Stimulated activated CD8-positive, alpha-beta memory T cell treated with anti-CD3 and anti-CD28 coated beads, Interleukin-15, amount 100 ng/mL, for 24 hours (primary cell): Measurements from ENCODE around the gene TGFA.

ENCODE experiments used
- DNase-seq: peaks from one replicate; pipeline ENCODE4 v3.0.0-alpha.2; 2020; ENCODE audit warnings: low read depth

Gene TGFA

DNA sequence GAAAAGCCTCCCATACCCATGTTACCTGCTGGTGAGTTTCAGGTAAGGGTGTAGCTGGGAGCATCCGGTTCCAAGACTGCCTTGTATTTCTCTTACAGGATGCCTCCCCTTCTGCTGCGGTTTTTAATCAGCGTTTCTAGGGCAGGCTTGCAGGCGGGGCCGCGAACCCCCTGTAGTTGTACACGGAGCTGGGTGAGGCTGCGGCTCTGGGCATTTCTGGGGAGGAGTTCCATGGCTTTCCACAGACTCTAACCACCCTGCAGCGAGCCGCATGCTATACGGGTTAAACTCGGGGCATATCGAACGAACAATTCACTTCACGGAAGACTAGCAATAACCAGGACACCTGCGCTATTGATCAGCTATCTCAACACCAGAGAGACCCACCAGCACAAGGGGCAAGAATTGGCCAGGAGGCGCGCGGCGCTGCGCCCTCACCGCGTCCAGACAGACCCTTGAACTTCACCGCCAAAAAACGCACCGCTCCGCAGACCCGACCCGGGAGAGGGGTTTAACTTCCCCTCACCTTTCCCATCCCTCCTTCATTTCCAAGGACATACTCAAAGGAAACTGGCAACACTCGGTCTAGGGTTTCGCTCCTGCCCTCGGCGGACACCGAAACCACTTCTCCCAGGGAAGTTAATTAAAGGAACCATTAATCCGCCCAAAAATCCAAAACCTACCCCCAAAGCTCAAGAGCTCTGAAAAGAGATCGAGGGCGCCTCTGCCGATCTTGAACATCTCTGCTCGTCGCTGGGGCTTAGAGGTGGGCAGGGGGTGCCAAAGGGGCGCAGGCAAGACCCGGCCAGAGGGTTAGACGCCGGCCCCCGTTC lies 909 bp downstream of the TGFA start:
- no peak for DNase-seq

DNA sequence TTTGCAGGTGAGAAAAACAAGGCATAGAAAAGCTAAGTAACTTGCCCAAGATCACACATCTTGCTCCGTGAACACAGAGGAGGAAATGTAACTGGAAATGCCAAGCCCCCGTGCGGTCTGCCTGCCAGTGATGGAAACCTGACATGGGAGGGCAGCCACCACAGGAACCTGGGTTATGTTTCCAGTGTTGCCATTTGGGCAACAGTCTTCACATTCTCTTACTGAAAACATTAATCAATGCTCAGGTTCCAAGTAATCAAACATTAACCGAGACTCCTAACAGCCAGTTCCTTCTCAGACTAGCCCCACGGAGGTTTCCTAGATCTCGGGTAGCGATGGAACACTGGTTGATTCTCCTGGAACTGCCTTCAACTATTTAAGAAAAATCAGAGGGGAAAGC lies 2.5 kb downstream of the TGFA start:
- DNase-seq: no peak

DNA sequence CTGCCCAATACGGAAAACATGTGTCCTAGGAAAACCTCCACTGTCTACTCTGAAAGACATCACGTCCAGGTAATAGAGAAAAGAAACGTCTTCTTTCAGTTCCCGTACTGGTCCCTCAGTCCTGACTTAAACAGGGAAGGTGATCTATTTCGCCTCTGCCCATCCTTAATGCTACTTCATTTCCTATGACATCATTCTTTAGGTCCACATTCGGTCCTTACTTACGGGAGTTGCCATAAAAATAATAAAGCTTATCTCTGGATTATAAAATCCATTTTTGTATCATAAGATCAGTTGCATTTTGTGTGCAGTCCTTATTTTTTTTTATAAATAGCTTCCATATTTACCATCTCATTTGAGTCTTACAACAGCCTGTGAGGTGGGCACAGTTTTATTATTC lies 3.7 kb downstream of the TGFA start:
- DNase-seq: no peak

DNA sequence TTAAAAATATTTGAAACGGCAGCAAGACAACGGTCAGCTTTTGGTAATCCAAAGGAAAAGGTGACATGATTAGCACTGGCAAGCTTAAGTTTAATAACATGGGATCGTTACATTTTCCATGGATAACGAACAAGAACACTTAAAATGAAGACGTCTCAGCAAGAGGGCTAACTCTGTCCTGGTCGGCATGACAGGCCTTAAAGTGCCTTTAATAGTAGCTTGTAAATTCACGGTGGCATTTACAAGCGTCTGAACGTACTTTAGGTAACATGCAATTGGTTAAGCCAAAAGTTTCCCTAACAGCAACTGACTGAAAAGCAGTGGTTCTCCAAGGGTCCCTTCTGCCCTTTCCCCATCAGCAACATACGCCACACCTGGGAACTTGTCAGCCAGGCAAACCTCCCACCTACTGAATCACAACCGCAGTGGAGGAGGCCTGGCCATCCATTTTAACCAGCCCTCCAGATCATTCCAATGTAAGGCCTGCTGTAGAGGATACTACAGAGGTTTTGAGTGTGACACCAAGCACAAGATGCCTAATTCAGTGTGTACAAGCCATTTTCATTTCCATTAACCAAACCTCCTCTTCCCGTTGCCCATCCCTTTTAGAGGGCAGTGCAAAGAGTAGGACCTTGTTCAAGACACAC lies 4.4 kb downstream of the TGFA start:
- no peak for DNase-seq

DNA sequence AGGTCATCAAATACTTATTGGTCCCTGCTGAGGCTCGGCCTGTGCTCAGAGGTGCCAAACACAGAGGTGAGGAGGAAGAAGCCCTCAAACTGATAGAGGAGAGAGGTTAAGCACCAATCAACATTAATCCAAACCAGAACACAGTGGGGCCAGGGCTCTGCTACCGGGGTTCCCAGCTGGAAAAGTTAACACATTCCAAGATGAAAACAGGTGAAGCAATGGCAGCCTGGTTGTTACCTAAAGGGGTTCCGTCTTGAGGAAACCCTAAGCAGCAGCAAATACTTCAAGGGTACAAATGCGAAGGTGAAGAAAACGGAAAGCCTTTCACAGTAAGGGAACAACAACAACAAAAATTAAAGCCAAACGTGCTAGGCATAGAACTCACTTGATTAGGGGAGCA lies 5.4 kb downstream of the TGFA start:
- DNase-seq: no peak

DNA sequence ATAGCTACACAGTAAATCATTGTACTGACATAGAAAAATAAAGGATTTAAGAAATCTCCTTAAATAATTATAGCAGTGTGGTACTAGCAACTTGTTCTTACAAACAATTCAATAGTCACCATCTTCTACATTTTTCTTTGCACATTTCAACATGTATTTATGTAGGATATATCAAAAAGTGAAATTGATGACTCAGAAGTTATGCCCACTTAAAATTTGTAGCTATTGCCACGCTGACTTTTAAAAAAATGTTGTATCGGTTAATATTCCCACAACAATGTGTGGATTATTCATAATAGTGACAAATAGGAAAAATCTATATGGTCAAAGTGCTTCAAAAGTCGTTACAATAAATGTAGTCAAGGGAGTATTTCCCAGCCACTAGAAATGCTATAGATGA lies 6.7 kb downstream of the TGFA start:
- no peak for DNase-seq

DNA sequence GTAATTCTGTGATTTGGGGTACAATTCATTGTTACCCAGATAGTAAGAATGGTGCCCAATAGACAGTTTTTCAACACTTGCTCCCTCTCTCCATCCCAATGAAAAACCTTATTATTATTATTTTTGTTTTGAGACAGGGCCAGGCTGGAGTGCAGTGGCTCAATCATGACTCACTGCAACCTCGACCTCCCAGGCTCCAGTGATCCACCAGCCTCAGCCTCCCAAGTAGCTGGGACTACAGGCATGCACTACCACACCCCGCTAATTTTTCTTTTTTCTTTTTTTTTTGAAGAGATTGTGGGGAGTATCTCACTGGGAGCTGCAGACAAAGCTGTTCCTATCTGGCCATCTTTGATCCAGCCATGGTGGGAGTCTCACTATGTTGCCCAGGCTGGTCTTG lies 7.2 kb downstream of the TGFA start:
- no peak for DNase-seq

DNA sequence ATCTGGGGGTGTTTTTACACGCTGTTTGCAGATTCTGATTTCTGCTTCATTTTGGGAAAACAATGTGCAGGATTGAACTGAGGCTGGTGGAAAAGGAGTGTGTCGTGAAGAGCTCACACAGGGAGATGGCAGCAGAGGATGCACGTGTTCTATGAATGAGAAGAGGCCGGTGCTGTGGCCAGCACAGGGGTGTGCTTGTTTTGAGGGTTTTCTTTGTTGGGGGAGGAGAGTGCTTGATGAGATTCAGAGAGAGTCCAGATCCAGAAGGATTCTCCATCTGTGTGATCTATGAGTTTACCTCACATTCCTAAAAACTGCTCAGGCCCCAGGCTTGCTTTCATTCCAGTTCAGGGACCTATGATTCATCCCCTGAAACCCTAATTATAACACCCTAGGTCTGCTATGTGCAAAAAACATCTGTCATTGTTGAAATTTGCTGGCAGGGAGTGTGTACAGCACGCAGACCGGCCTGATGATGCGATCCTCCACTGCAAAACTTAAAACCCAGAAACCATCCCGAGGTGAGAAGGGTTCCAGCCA lies 12.1 kb downstream of the TGFA start:
- DNase-seq: no peak

DNA sequence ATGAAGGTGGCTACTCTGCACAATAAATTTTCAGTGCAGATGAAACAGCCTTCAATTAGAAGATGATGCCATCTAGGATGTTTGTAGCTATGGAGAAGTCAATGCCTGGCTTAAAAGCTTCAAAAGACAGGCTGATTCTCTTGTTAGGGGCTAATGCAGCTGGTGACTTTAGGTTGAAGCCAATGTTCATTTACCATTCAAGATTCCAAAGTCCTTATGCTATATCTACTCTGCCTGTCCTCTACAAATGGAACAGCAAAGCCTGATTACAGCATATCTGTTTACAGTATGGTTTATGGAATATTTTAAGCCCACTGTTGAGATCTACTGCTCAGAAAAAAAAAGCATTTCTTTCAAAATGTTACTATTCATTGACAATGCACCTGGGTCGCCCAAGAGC lies 15.8 kb downstream of the TGFA start:
- no peak for DNase-seq

DNA sequence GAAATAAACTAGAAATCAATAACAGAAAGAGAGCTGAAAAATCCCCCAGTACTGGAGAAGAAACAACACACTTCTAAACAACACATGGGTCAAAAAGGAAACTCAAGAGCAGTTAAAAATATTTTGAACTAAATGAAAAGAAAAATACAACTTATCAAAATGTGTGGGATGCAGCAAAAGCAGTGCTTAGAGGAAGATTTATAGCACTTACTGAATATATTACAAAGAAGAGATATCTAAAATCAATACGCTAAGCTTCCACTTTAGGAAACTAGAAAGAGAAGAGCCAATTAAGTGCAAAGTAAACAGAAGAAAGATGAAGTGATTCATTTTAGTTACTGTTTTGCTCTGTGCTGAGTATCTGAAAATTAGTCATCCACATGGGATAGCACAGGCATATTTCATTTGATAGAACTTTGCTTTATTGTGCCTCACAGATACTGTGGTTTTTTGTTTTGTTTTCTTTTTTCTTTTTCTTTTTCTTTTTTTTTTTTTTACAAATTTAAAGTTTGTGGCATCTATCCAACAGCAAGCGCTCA lies 17.0 kb downstream of the TGFA start:
- DNase-seq: no peak

DNA sequence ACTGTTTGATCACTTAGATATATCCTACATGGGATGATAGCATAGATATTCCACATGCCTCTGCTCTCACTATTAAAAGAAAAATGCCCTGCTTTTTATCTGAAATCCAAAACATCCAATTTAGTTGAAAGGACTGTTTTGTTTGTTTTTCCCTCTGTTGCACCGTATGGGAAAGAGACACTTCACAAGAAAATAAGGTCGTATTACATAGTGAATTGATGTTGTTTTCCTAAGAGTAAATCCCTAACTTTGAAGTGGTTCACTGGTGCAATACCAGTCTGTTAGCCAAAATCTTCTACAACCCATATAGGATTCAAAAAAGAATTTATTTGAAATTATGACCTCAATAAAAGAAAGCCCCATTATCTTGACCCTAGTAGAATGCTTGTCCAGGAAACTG lies 18.1 kb downstream of the TGFA start:
- no peak for DNase-seq

DNA sequence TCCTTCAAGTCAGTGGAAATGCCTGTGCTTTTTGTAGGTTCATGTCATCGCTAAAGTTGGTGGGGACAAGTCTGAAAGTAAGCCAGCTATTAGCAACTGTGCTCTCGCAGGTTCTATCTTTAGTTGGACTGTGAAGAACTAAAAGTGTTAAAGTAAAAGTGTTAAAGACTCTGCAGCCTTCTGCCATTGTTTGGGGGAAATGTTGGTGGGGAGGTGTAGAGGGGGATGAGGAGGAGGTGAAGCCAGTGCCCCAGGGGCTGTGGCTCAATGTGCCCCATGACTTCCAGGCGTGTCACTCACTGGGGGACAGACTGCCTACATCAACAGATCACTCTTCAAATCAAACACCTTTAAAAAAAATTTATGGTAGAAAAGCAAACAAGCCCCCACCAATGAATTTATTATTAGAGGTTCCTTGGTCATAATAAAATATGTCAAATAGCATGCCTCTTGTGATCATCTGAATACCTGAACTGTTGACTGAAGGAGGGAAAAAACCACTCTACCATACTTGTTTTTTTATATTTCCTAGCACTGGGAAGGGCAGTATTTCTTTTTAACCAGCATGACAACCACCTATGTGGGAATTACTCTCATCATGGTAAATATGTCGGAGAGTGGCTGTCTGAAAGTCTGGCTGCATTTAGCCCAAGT lies 19.3 kb downstream of the TGFA start:
- DNase-seq: no peak

DNA sequence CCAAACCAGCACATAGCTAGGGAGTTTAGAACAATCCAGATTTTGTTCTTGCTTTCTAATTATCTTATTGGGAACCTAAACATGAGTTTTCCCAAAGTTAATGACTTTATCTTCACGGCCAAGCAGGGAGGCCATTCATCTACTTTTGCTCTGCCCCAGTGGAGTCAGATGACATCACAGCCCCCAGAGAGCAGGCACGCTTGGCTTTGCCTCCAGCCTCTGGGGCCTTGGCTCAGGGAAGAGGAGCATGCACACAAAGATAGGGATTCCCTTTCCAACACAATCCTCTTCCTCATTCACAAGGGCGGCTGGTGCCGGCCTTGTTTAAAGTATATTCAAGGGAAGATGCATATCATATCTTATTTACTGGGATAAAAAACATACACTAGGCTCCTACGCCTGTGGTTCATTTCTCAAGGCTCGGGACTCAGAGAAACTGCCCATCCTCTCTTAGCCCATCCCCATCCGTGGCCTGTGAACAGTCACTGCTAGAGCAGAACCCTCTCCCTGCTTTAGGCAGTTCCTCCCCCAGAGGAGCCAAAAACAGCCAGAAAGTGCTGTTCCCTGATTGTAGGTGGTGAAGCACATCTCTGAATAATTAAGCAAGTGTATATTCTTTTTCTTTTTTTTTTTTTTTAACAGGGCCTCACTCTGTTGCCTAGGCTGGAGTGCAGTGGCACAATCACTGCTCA lies 21.2 kb downstream of the TGFA start:
- DNase-seq: no peak

DNA sequence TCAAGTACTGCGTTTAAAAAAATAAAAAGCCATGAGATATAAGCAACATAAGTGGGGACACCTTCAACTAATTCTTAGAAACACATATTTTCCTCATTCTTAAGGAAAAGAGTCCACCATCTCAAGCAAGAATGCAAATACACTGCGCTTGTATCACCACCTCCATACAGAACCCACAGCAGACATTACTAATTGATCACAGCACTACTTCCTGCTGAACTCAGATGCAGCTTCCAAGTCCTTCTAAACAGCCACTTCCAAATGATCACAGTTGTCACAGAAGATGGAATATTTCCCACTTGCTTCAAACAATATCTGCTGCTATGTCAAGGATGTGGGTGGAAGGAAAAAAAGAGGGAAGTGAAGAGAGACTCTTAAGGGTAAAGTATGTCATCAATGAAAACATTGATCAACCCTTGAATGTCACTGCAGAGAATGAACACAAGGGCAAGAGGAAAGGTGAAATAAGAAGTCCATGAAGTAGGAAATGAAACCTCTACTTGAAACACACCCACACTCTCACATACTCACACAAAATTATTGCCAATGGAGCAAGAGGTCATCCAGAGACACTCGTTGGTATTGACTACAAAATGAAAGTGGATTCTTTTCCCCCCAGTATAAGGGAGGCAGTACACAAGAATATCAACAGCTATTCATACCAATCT lies 22.1 kb downstream of the TGFA start:
- no peak for DNase-seq

DNA sequence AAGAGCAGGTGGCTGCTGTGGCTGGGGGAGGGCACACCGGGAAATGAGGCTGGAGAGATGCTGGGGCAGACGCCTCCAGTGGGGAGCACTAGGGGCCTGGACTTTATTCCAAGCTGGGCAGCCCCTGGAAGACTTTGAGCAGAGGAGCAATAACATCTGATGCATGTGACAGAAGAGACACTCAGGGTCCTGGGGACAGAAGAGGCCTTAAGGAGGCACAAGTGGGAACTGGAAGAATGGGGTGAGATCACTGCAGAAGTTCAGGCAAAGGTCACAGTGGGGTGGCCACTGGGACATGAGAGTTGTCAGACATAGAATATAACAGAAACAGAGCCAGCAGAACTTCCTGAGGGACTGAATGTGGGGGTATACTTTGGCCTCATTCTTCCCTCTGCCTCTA lies 24.0 kb downstream of the TGFA start:
- no peak for DNase-seq

DNA sequence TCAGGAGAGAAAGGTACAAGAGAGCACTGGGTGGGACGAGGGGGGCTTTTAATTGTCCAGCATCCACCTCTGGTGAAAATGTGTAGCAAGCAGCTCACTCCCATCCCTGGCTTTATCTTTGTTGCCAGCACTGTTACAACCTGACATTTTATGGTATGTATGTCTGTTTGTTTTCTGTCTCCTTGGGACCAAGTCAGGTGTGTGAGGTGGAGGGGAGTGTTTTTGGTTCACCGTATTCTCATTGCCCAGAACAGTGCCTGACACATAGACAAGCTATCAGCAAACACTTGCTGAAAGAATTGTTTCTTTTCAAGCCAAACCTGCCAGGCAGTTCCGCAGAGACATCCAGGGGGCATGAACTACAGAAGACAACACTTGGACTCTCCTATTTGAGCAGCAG lies 24.7 kb downstream of the TGFA start:
- no peak for DNase-seq

DNA sequence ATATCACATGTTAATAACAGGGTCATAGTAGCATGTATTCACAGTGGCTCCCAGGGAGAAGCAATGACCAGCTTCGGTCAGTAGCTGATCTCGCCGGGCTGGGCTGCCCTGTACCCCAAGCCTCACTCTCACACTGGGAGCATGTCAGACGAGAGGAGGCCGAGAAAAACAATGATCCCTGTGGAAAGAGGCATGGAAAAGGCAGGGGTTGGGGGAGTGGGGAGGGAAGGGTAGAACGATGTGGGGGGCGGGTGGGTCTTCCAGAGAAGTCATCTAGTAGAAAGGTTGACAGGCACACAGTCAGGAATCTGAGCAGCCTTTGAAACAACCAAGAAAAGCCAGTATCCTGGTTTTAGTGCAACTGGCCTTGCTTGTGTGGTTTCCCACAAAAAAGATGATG lies 25.4 kb downstream of the TGFA start:
- no peak for DNase-seq

DNA sequence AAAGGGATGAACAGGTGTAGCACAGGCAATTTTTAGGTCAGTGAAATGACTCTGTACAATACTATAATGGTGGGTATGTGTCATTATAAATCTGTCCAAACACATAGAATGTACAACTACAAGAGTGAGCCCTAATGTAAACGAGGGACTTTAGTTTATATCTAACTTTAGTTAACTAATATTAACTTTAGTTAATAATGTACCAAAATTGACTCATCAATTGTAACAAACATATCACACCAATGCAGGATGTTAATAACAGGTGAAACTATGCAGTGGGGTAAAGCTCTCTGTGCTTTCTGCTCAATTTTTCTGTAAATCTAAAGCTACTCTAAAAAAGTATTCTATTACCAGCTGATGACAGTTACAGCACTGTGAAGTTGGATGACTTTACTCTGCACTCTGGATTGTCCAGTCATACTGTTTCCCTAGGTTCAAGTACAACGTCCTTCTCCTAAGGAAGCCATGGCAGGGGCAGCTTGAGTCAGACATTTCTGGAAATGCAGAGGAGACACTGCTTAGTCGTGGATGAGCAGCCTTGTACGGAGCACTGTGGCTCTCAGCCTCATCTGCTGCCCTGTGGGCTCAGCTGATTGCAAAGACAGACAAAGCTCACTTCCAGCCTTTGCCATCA lies 26.1 kb downstream of the TGFA start:
- no peak for DNase-seq

DNA sequence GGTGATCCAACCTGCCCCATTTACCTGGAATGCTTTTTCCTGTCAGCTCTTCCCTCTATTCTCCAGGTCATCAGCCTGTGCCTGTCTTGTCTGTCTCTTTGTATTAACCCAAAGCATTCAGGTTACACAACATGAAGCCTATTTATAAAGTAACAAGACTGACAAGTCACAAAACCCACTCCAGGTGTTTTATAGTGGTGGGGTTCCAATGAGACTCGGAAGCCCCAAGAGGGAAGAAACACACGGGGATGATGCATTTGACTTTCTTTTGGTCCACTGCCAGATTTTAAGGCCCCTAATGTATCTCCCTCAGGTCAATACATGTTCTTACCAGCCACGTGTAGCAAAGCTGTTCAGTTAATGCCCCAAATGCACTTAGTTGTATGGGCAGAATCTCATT lies 27.5 kb downstream of the TGFA start:
- DNase-seq: no peak

DNA sequence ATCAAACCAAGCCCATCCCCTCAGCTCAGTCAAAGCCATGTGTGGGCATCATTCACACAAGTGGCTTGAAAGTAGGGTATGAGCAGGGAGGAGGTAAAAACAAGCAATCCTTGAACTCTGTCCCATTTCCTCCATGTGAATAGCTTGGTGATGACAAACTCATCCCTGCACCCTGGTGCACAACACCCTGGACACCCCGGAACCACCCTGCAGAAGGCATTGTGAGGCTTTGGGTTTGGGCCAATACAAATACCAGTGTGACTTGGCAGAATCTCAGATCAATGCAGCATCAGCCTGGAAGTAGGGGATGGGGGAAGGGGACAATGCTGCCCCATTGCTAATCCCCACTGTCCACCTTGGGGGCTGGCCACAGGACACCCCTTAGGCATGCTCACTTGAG lies 28.6 kb downstream of the TGFA start:
- DNase-seq: no peak
